ENCODE results near the gene RNU4-1. TPM values are rescaled to one million over a fixed set of nuclear protein-coding genes. Genes with fewer than 3 reads are reported as not detected.

Gene RNU4-1
- total and polyA plus RNA-seq, 9 of the 15 experiments (the other 6 are each of a cell fraction or from before 2014, with no cell fraction given): under 0.01 to 19,719 (median 3,563) TPM; not detected in 4

GRCh38 chr12:120301962-120302815 lies 9.2 kb upstream of the RNU4-1 start, which contains the start of gene SIRT4:
TSS of gene SIRT4 (plus strand) at chr12:120302321. CDS start at chr12:120303562, 1,241 bp downstream.
- FAIRE-seq: peak; percentile 99
- intact Hi-C loops (cut with micrococcal nuclease) (no loop called here), in situ Hi-C loops (cut with MboI) (no loop called here)
- Histone ChIP-seq H3K9ac (ENCODE audit: insufficient read depth in 1 of 2, low read depth in 2 of 2, low read length in 2 of 2) (peak within 1 kb of the TSS; percentile 70 to 85), H4K20me1 (replicated peaks; ENCODE audit: control insufficient read depth, insufficient read depth, low read length) (no peaks in the 10 kb centered on the region), H3K27ac (ENCODE audit: extremely low read depth, low read depth, low read length) (peak within 1 kb of the TSS; percentile 56), H3K4me2 (ENCODE audit: insufficient read depth, low read length) (peak within 1 kb of the TSS; percentile 82), H3K9me3 (replicated peaks; ENCODE audit: control insufficient read depth, insufficient read depth, low read depth, low read length) (no peaks in the 10 kb centered on the region), H2AFZ (ENCODE audit: low read depth, low read length) (peak within 1 kb of the TSS; percentile 99), H3K4me3 (peak within 1 kb of the TSS; percentile 46), H3K27me3 (ENCODE audit: control insufficient read depth in 2 of 2, insufficient read depth in 2 of 2, low read length in 2 of 2) (no peaks in the 10 kb centered on the region), H3K9me1 (ENCODE audit: control insufficient read depth, insufficient read depth, low read length) (no peaks in the 10 kb centered on the region), H3K36me3 (ENCODE audit: control insufficient read depth, insufficient read depth, low read length) (0 out of 3 replicates have a peak, but pooled peaks cover 3% of the 10 kb centered on the region), H3K79me2 (ENCODE audit: control insufficient read depth, insufficient read depth, low read length) (no peaks in the 10 kb centered on the region), H3K4me1 (replicated peaks in 1 of 2; ENCODE audit: control insufficient read depth in 2 of 2, insufficient read depth in 2 of 2, low read length in 2 of 2) (peaks cover 0 to 5% of the 10 kb centered on the region in 2 experiments; a peak in 1 of 5 replicates)
- peak; percentile 91 to 96 (median 92) for DNase-seq (ENCODE audit: extremely low read depth in 1 of 4, low spot score in 3 of 4)
- ATAC-seq: peak; percentile 98
- POLR2A ChIA-PET: interaction anchor here (0.6 to 3.3 kb wide), 9 partner anchors 10 to 817 kb away, joined by 3 to 194 read pairs (median 3); partner anchors contain the start of genes RNU4-1, RNU4-2 and RPLP0
- TSS peak; percentile 92 for BruUV-seq (replicated peaks)
- CTCF ChIA-PET (ENCODE audit: low intra/inter-chr PET ratio): interaction anchor here (0.6 kb wide), 1 partner anchor 37 kb away, joined by 4 read pairs; the partner anchor contains the start of gene PXN
- WGBS (ENCODE audit: insufficient coverage, low coverage, missing lambda C conversion rate): 3% methylated on average over 22 of the region's 31 CpGs
- peak; percentile 65 for TF ChIP-seq TAF9B (IDR thresholded peaks at IDR 0.05; ENCODE audit: partially characterized antibody)
- no peak for TF ChIP-seq ELF2 (CRISPR knock-in tag; IDR thresholded peaks at IDR 0.05)
- no peak for TF ChIP-seq ELK3 (CRISPR knock-in tag; IDR thresholded peaks at IDR 0.05)
- TF ChIP-seq ZNF316 (IDR thresholded peaks at IDR 0.05): no peak
- TF ChIP-seq RBM15 (IDR thresholded peaks at IDR 0.05; ENCODE audit: insufficient read depth, low read length): no peak
- no peak for TF ChIP-seq STAG1 (CRISPR knock-in tag; IDR thresholded peaks at IDR 0.05; ENCODE audit: borderline replicate concordance)
- no peak for TF ChIP-seq ZC3H4 (CRISPR knock-in tag; IDR thresholded peaks at IDR 0.05; ENCODE audit: borderline replicate concordance)
- no peak for TF ChIP-seq USF2 (CRISPR knock-in tag; IDR thresholded peaks at IDR 0.05)
- TF ChIP-seq ELF4 (CRISPR knock-in tag; IDR thresholded peaks at IDR 0.05): no peak
- no peak for TF ChIP-seq ZFP36 (IDR thresholded peaks at IDR 0.05; ENCODE audit: low read depth, low read length, partially characterized antibody)
- TF ChIP-seq ZNF589 (CRISPR knock-in tag; IDR thresholded peaks at IDR 0.05; ENCODE audit: low read depth): no peak
- TF ChIP-seq POU5F1 (IDR thresholded peaks at IDR 0.05; ENCODE audit: borderline replicate concordance, low read depth, low read length, partially characterized antibody): no peak
- no peak for TF ChIP-seq ARID3B (CRISPR knock-in tag; IDR thresholded peaks at IDR 0.05; ENCODE audit: borderline replicate concordance)
- TF ChIP-seq POLR3G (IDR thresholded peaks at IDR 0.05; ENCODE audit: extremely low read depth, insufficient read length, insufficient replicate concordance): no peak
- TF ChIP-seq RFX5 (IDR thresholded peaks at IDR 0.05; ENCODE audit: low read depth, low read length): no peak
- TF ChIP-seq STAT5B (CRISPR knock-in tag; IDR thresholded peaks at IDR 0.05): no peak
- no peak for TF ChIP-seq CCAR2 (IDR thresholded peaks at IDR 0.05; ENCODE audit: low read depth, low read length)
- peak; percentile 74 to 99 for TF ChIP-seq FOXK2 (conservative IDR thresholded peaks at IDR 0.05 in 1 of 2, IDR thresholded peaks at IDR 0.05 in 1 of 2; ENCODE audit: low read depth in 2 of 2)
- TF ChIP-seq ELF1 (tag; IDR thresholded peaks at IDR 0.05): no peak; the same call in 1 of the 2 replicates
